IPS-20b (cell line): ENCODE measurements around the gene UTS2B.

Experiments used
- H3K27ac ChIP-seq: one replicate; pipeline ENCODE4 v1.5.1; 2013; ENCODE audit warnings: low read length
- H3K27me3 ChIP-seq: 2 replicates; pipeline ENCODE4 v1.6.1; 2013; ENCODE audit warnings: mild to moderate bottlenecking, low read length, inconsistent platforms; ENCODE audit not compliant: insufficient read depth
- H3K36me3 ChIP-seq: 2 replicates; pipeline ENCODE4 v1.6.1; 2013; ENCODE audit warnings: low read depth, mild to moderate bottlenecking, inconsistent platforms, low read length, moderate library complexity; ENCODE audit not compliant: insufficient read depth
- H3K4me1 ChIP-seq: 2 replicates; pipeline ENCODE4 v1.6.1; 2013; ENCODE audit warnings: mild to moderate bottlenecking, control low read depth, inconsistent platforms, low read length, moderate library complexity; ENCODE audit not compliant: insufficient read depth
- H3K4me3 ChIP-seq: 2 replicates; pipeline ENCODE4 v1.5.1; 2013; ENCODE audit warnings: mild to moderate bottlenecking, low read length, inconsistent platforms
- H3K9ac ChIP-seq: 2 replicates; pipeline ENCODE4 v1.6.1; 2013; ENCODE audit warnings: low read depth, mild to moderate bottlenecking, inconsistent platforms, low read length, moderate library complexity
- H3K9me3 ChIP-seq: 2 replicates; pipeline ENCODE4 v1.6.1; 2013; ENCODE audit warnings: mild to moderate bottlenecking, low read depth, low read length, inconsistent platforms; ENCODE audit not compliant: insufficient read depth

UTS2B gene

DNA sequence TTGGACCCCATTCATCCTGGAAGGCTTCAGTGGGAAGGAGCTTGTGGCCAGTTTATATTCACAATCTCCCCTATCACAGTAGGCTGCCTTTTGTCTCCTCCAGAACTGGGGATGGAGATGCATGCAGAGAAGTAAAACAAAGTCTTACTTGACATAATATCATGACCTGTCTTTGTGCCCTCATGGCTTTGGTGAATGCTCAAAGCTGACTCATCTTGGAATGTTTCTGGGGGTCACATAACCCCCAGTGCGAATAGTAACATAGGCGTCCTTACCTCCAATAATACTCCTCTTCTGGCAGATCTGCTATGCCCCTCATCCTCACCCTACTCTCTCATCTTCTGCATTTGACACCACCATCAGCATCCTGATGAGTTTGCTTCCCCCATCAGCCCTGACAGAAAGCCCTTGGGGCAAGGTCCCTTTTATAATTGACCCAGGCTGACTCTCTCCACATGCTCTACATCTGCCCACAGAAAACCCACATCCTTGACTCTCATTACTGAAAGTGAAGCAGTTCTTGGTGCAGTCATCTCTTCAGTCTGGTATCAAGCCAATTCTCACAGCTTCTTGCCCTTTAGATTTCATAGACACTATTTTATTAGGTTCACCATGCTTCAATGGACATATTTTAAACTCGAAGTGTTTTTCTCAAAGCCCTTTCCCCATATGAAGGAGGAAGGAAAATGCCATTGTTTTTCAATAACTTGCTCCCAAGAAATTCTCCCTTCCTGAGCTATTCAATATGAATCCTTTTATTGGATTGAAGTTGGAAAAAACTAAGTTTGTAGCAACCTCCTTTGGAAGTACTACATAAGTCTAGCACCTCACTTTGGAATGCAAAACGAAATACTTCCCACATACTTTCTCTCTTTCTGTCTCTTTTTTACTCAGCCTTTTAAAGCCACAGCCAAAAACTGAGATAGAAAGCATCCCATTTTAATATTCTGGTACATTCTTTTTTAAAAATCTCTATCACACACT, 94.7 kb downstream of the UTS2B start:
- Histone ChIP-seq H3K27me3 (no peaks in the 10 kb centered on the region), H3K9ac (no peak overlapping the region), H3K4me3 (no peak overlapping the region), H3K9me3 (no peaks in the 10 kb centered on the region), H3K4me1 (peaks cover 35% of the 10 kb centered on the region), H3K36me3 (no peaks in the 10 kb centered on the region), H3K27ac (no peak overlapping the region)

DNA sequence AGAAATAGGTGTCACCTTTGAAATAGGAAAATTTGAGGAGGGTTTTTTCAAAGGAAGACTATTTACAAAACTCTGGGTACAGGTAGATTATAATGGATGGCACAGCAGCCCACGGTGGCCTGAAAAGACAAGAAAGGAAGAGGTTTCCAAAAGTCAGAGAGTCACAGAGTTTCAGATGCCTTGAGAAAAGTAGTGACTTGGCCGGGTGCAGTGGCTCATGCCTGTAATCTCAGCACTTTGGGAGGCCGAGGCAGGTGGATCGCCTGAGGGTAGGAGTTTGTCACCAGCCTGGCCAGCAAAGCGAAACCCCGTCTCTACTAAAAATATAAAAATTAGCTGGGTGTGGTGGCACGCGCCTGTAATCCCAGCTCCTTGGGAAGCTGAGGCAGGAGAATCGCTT, 96.1 kb downstream of the UTS2B start:
- no peak overlapping the region for H3K27ac ChIP-seq
- H3K9me3 ChIP-seq = no peaks in the 10 kb centered on the region
- peaks cover 28% of the 10 kb centered on the region for H3K4me1 ChIP-seq
- no peaks in the 10 kb centered on the region for H3K36me3 ChIP-seq
- H3K9ac ChIP-seq = no peak overlapping the region
- H3K4me3 ChIP-seq = no peak overlapping the region
- H3K27me3 ChIP-seq = no peaks in the 10 kb centered on the region

DNA sequence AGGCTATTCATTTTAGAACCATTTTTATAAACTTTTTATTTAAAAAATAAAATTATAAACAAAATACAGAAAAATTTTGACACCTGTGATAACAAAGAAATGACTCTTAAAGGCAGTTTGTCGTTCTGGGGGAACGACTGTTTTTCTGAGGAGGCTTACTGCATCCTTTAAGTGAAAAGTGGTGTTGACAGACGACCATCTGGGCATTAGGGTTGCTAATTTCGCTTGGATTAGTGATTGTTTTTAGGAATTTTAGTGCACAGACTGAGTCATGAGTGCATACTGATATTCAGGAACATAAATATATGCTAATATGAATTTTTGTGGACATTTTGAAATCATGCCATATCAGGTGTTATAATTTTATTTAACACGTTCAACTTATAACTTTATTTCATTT, 102.8 kb downstream of the UTS2B start:
- H3K4me3 ChIP-seq = no peak overlapping the region
- no peak overlapping the region for H3K9ac ChIP-seq
- H3K9me3 ChIP-seq = no peaks in the 10 kb centered on the region
- H3K27ac ChIP-seq = no peak overlapping the region
- H3K36me3 ChIP-seq = no peaks in the 10 kb centered on the region
- H3K27me3 ChIP-seq = no peaks in the 10 kb centered on the region
- H3K4me1 ChIP-seq = no peaks in the 10 kb centered on the region

DNA sequence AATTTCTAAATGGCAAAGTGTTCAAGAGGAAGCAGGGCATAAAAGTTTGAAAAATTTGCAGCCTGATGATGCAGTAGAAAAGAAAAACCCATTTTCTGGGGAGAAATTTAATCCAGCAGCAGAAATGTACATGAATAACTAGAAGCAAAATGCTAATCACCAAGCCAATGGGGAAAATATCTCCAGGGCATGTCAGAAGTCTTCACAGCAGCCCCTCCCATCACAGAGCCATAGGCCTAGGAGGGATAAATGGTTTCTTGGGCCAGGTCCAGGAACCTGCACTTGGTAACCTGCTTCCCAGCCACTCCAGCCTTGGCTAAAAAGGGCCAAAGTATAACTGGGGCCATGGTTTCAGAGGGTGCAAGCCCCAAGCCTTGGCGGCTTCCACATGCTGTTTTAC, 108.7 kb downstream of the UTS2B start:
- Histone ChIP-seq H3K4me1 (no peaks in the 10 kb centered on the region), H3K9me3 (0 out of 2 replicates have a peak, but pooled peaks cover under 1% of the 10 kb centered on the region), H3K4me3 (no peak overlapping the region), H3K27ac (no peak overlapping the region), H3K9ac (no peak overlapping the region), H3K36me3 (no peaks in the 10 kb centered on the region), H3K27me3 (no peaks in the 10 kb centered on the region)

DNA sequence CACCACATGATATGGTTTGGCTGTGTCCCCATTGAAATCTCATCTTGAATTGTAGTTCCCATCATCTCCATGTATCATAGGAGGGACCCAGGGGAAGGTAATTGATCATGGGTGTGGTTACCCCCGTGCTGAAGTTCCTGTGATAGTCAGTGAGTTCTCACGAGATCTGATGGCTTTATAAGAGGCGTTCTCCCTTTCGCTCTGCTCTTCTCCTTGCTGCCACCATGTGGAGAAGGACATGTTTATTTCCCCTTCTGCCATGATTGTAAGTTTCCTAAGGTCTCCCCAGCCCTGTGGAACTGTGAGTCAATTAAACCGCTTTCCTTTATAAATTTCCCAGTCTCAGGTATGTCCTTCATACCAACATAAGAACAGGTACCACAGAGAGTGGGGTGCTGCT, 109.4 kb downstream of the UTS2B start:
- H3K9ac ChIP-seq = no peak overlapping the region
- H3K9me3 ChIP-seq = peaks cover 8% of the 10 kb centered on the region
- no peaks in the 10 kb centered on the region for H3K27me3 ChIP-seq
- H3K4me1 ChIP-seq = no peaks in the 10 kb centered on the region
- no peaks in the 10 kb centered on the region for H3K36me3 ChIP-seq
- H3K4me3 ChIP-seq = no peak overlapping the region
- no peak overlapping the region for H3K27ac ChIP-seq

DNA sequence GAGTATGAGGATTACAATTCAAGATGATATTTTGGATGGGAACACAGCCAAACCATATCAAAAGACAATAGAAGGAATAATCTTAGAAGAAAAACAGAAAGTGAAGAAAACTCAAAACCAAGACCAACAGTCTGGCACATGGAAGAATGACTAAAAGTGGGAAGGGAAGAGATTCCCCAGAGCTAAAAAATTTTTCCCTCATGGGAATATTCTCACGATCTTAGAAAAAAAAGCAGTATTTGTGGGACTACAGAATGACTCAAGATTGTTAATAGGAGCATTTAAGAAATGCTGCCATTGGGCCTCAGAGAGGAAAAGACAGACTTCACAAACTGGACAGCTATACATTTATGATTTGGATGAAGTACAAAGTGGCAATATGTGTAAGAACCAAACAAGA, 113.0 kb downstream of the UTS2B start:
- Histone ChIP-seq H3K27ac (no peak overlapping the region), H3K4me1 (no peaks in the 10 kb centered on the region), H3K4me3 (no peak overlapping the region), H3K36me3 (no peaks in the 10 kb centered on the region), H3K27me3 (no peaks in the 10 kb centered on the region), H3K9ac (no peak overlapping the region), H3K9me3 (peaks cover 15% of the 10 kb centered on the region)
